ENCODE results near the gene NSMCE1. TPM values are rescaled to one million over a fixed set of nuclear protein-coding genes. Genes with fewer than 3 reads are reported as not detected.
A peak's percentile ranks its signal among the peaks of the same experiment; 100 is the strongest.

Gene NSMCE1
- total RNA-seq, 1 donor from 2014 or later: 33.3 TPM

- H3K27me3 Mint-ChIP-seq: peaks cover 14% of the 10 kb centered on the region
- H3K36me3 Mint-ChIP-seq: no peaks in the 10 kb centered on the region
- H3K27ac Mint-ChIP-seq: no peak overlapping the region
These were observed 69.9 kb downstream of the NSMCE1 start for GRCh38 chr16:27198451-27199234.

DNA sequence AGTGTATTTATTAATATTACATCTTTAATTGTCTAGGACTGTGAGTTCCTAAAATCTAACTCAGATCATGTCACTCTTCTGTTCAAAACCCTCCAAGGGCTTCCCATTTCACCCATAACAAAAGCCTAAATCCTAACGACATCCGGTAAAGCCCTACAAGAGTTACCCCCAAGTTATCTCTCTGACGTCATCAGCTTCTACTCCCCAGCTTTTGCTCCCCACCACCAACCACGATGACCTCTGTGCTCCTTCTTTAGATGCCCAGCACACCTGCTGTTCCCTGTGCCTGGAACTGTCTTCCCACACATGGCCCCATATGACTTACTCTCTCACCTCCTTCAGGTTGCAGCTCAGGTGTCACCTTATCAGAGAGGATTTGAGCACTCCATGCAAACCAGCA is 71.6 kb downstream of the NSMCE1 start:
- Mint-ChIP-seq H3K4me3 (no peak overlapping the region), H3K4me1 (ENCODE audit: unreplicated experiment) (no peaks in the 10 kb centered on the region), H3K9me3 (no peaks in the 10 kb centered on the region), H3K27ac (no peak overlapping the region), H3K27me3 (peaks cover 14% of the 10 kb centered on the region), H3K36me3 (no peaks in the 10 kb centered on the region)
- DNase-seq (ENCODE audit: extremely low spot score, unreplicated experiment): no peak
- TF ChIP-seq, protein P1, sequence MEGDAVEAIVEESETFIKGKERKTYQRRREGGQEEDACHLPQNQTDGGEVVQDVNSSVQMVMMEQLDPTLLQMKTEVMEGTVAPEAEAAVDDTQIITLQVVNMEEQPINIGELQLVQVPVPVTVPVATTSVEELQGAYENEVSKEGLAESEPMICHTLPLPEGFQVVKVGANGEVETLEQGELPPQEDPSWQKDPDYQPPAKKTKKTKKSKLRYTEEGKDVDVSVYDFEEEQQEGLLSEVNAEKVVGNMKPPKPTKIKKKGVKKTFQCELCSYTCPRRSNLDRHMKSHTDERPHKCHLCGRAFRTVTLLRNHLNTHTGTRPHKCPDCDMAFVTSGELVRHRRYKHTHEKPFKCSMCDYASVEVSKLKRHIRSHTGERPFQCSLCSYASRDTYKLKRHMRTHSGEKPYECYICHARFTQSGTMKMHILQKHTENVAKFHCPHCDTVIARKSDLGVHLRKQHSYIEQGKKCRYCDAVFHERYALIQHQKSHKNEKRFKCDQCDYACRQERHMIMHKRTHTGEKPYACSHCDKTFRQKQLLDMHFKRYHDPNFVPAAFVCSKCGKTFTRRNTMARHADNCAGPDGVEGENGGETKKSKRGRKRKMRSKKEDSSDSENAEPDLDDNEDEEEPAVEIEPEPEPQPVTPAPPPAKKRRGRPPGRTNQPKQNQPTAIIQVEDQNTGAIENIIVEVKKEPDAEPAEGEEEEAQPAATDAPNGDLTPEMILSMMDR (conservative IDR thresholded peaks at IDR 0.05): no peak

More at GRCh38 chr16:27198451-27199234, 69.9 kb downstream of the NSMCE1 start:
- no peaks in the 10 kb centered on the region for H3K9me3 Mint-ChIP-seq
- no peak overlapping the region for H3K4me3 Mint-ChIP-seq
- TF ChIP-seq, protein P1 (conservative IDR thresholded peaks at IDR 0.05): no peak
- no peak for DNase-seq (ENCODE audit: extremely low spot score, unreplicated experiment)
- H3K4me1 Mint-ChIP-seq (ENCODE audit: unreplicated experiment): peaks cover 4% of the 10 kb centered on the region

GRCh38 chr16:27195941-27196595 is 72.5 kb downstream of the NSMCE1 start:
- Mint-ChIP-seq H3K4me3 (no peak overlapping the region), H3K36me3 (no peaks in the 10 kb centered on the region)
- TF ChIP-seq, protein P1 (conservative IDR thresholded peaks at IDR 0.05): no peak

DNA sequence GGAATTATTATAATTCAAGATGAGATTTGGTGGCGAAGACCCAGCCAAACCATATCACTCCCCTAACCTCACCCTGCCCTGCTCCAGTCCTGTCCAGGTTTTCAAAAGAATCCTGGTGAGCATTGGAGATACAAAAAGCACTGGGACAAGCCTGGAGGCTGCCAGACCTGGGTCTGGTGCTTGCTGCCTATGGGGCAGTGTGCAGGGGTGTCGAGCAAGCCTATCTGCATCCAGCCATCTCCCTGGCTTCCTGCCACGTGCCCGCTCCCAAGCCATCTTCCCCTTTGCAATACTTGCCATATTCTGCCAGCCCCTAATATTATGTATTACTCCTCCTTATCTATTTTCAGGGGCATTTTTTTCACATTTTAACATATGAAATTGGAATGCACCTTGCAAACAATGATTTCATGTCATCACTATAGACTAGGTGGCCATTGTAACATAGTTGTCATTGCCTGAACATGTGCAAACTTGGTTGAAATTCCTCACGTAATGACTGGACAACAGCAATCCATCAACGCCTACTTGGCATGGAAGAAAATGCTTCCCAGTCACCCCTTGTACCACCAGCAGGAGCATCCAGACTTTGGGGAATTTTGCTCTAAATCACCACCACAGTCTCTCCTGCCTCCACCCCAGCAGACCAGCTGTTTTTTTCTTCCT is 73.4 kb downstream of the NSMCE1 start:
- peak overlapping the region; percentile 43 for H3K27ac Mint-ChIP-seq
- no peaks in the 10 kb centered on the region for H3K36me3 Mint-ChIP-seq
- no peaks in the 10 kb centered on the region for H3K4me1 Mint-ChIP-seq (ENCODE audit: unreplicated experiment)
- no peaks in the 10 kb centered on the region for H3K9me3 Mint-ChIP-seq
- TF ChIP-seq, protein P1 (conservative IDR thresholded peaks at IDR 0.05): no peak
- DNase-seq (ENCODE audit: extremely low spot score, unreplicated experiment): no peak
- no peak overlapping the region for H3K4me3 Mint-ChIP-seq
- H3K27me3 Mint-ChIP-seq: peaks cover 14% of the 10 kb centered on the region

More at GRCh38 chr16:27195941-27196595, 72.5 kb downstream of the NSMCE1 start:
- Mint-ChIP-seq H3K9me3 (no peaks in the 10 kb centered on the region), H3K27ac (peak overlapping the region; percentile 43), H3K27me3 (peaks cover 14% of the 10 kb centered on the region), H3K4me1 (ENCODE audit: unreplicated experiment) (no peaks in the 10 kb centered on the region)
- DNase-seq (ENCODE audit: extremely low spot score, unreplicated experiment): no peak

GRCh38 chr16:27193300-27193990 is 75.1 kb downstream of the NSMCE1 start:
- Mint-ChIP-seq H3K4me3 (no peak overlapping the region), H3K27ac (no peak overlapping the region), H3K36me3 (no peaks in the 10 kb centered on the region), H3K9me3 (no peaks in the 10 kb centered on the region), H3K27me3 (peaks cover 13% of the 10 kb centered on the region), H3K4me1 (ENCODE audit: unreplicated experiment) (no peaks in the 10 kb centered on the region)
- TF ChIP-seq, protein P1 (conservative IDR thresholded peaks at IDR 0.05): no peak
- DNase-seq (ENCODE audit: extremely low spot score, unreplicated experiment): no peak
